ENCODE results near the gene RANGAP1. TPM values are rescaled to one million over a fixed set of nuclear protein-coding genes. Genes with fewer than 3 reads are reported as not detected.
A peak's percentile ranks its signal among the peaks of the same experiment; 100 is the strongest.

RANGAP1 gene
- total RNA-seq = 10 to 100 TPM; 36.6 to 53.4 (median 43.7) TPM
- polyA plus RNA-seq = 10 to 100 TPM; 26.8 to 52.8 (median 29.0) TPM
- long read RNA-seq, donor 1, partial matches to known transcripts = 0 of 4 reads
- long read RNA-seq, donor 1, other reads (novel, unspliced or antisense) = 0 of 4 reads
- long read RNA-seq, donor 2, full-length matches to known transcripts = 4 of 4 reads
- long read RNA-seq, donor 2, partial matches to known transcripts = 0 of 4 reads
- long read RNA-seq, donor 2, other reads (novel, unspliced or antisense) = 0 of 4 reads

GRCh38 chr22:41285820-41286638 is at the start of gene RANGAP1:
TSS of gene RANGAP1 (minus strand) at chr22:41286187. CDS start at chr22:41281044, 5,143 bp downstream.
- Histone ChIP-seq H3K4me3 (peak within 1 kb of the TSS; percentile 76 to 100 (median 96)), H3K4me1 (peaks cover 0 to 71% (median 32%) of the 10 kb centered on the region in 6 donors), H3K9me3 (no peaks in the 10 kb centered on the region), H3K27ac (peak within 1 kb of the TSS; percentile 83 to 96 (median 92)), H3K27me3 (replicated peaks in 1 of 7) (no peaks in the 10 kb centered on the region), H3K36me3 (peaks cover 0 to 38% (median 7%) of the 10 kb centered on the region in 6 donors)
- peak; percentile 100 for DNase-seq
- WGBS, 5 donors = 0 to 1% (median 0%) methylated on average over 27 to 77 of the region's 77 CpGs
- intact Hi-C loops (cut with DNase I; ENCODE audit: low total_unique reads) = no loop called here
- TF ChIP-seq POLR2AphosphoS5 (IDR thresholded peaks at IDR 0.05) (peak; percentile 90 to 93 (median 92)), POLR2A (IDR thresholded peaks at IDR 0.05) (peak in 2 of 3 donors; percentile 50 to 77), CTCF (IDR thresholded peaks at IDR 0.05 in 8 of 11, conservative IDR thresholded peaks at IDR 0.05 in 3 of 11) (peak in 10 of 11 experiments; percentile 19 to 81 (median 58))

GRCh38 chr22:41334951-41335635 is 49.1 kb upstream of the RANGAP1 start:
- no peaks in the 10 kb centered on the region for H3K27me3 ChIP-seq (replicated peaks in 1 of 7)
- H3K27ac ChIP-seq = no peak overlapping the region
- TF ChIP-seq POLR2AphosphoS5 (IDR thresholded peaks at IDR 0.05) (no peak), CTCF (IDR thresholded peaks at IDR 0.05 in 8 of 11, conservative IDR thresholded peaks at IDR 0.05 in 3 of 11) (no peak), POLR2A (IDR thresholded peaks at IDR 0.05) (no peak)
- DNase-seq = no peak
- peaks cover 0 to under 1% (median 0%) of the 10 kb centered on the region in 6 donors for H3K4me1 ChIP-seq
- intact Hi-C loops (cut with DNase I; ENCODE audit: low total_unique reads) = no loop called here
- H3K9me3 ChIP-seq = no peaks in the 10 kb centered on the region
- H3K4me3 ChIP-seq = no peak overlapping the region
- 94 to 99% (median 97%) methylated on average over 10 to 11 of the region's 11 CpGs for WGBS, 5 donors
- H3K36me3 ChIP-seq = peaks cover 3 to 100% (median 76%) of the 10 kb centered on the region in 6 donors

GRCh38 chr22:41334215-41334614 is 48.2 kb upstream of the RANGAP1 start:
- Histone ChIP-seq H3K36me3 (peaks cover 0 to 100% (median 76%) of the 10 kb centered on the region in 6 donors), H3K27me3 (replicated peaks in 1 of 7) (no peaks in the 10 kb centered on the region), H3K27ac (no peak overlapping the region), H3K4me1 (no peaks in the 10 kb centered on the region), H3K4me3 (no peak overlapping the region), H3K9me3 (no peaks in the 10 kb centered on the region)
- intact Hi-C loops (cut with DNase I; ENCODE audit: low total_unique reads) = no loop called here
- no peak for TF ChIP-seq POLR2A (IDR thresholded peaks at IDR 0.05)
- TF ChIP-seq CTCF (IDR thresholded peaks at IDR 0.05 in 8 of 11, conservative IDR thresholded peaks at IDR 0.05 in 3 of 11) = no peak
- TF ChIP-seq POLR2AphosphoS5 (IDR thresholded peaks at IDR 0.05) = no peak
- 75 to 94% (median 92%) methylated on average over 2 to 3 of the region's 3 CpGs for WGBS, 5 donors
- no peak for DNase-seq

Data from spleen (tissue), 13 donors.